Measurements from ENCODE around the gene TINAGL1. TPM values are rescaled to one million over a fixed set of nuclear protein-coding genes. Genes with fewer than 3 reads are reported as not detected.

TINAGL1 gene
- total and polyA plus RNA-seq, 10 of the 15 experiments (the other 5 are each of a cell fraction or from before 2014, with no cell fraction given), result 0.20 to 0.49 (median 0.23) TPM; not detected in 7

GRCh38 chr1:31617916-31618746, 41.8 kb downstream of the TINAGL1 start (continued):
- TF ChIP-seq E4F1 (IDR thresholded peaks at IDR 0.05; ENCODE audit: borderline replicate concordance, partially characterized antibody), result no peak
- 0 out of 2 replicates have a peak, but pooled peaks have one; percentile 38 for TF ChIP-seq SMARCA5 (IDR thresholded peaks at IDR 0.05)

GRCh38 chr1:31618916-31619846, 42.9 kb downstream of the TINAGL1 start:
- CTCF ChIA-PET, result interaction anchor here (0.7 to 4.9 kb wide), 25 partner anchors 8 to 246 kb away, joined by 3 to 61 read pairs (median 7); partner anchors contain the start of genes FABP3 and PEF1
- H3K4me2 ChIP-seq (ENCODE audit: control insufficient read depth, insufficient read depth), result no peak overlapping the region

More at GRCh38 chr1:31618916-31619846, 42.9 kb downstream of the TINAGL1 start:
- Histone ChIP-seq H3K36me3 (ENCODE audit: control insufficient read depth in 2 of 2, insufficient read depth in 2 of 2, low read length in 1 of 2) (no peaks in the 10 kb centered on the region), H2AFZ (ENCODE audit: control insufficient read depth, low read depth, low read length) (no peak overlapping the region), H4K20me1 (ENCODE audit: control insufficient read depth, insufficient read depth) (no peaks in the 10 kb centered on the region), H3K27me3 (replicated peaks in 1 of 2; ENCODE audit: control insufficient read depth in 2 of 2, insufficient read depth in 2 of 2, low read length in 1 of 2) (no peaks in the 10 kb centered on the region; a peak in 2 of 4 replicates), H3K9ac (ENCODE audit: control insufficient read depth, insufficient read depth, low read length) (no peak overlapping the region), H3K4me1 (ENCODE audit: control insufficient read depth, insufficient read depth, low read length) (no peaks in the 10 kb centered on the region; the same call in none of the 2 replicates), H3K79me2 (ENCODE audit: control insufficient read depth, insufficient read depth, low read length) (no peaks in the 10 kb centered on the region), H3K4me3 (no peak overlapping the region), H3K9me3 (replicated peaks; ENCODE audit: control insufficient read depth, insufficient read depth, low read length) (no peaks in the 10 kb centered on the region), H3K27ac (ENCODE audit: control insufficient read depth, insufficient read depth) (no peak overlapping the region)
- intact Hi-C loops (cut with micrococcal nuclease; ENCODE audit: unreplicated experiment), result loop anchor here (1.0 to 2.0 kb wide), 2 partner anchors 24 to 55 kb away; no protein-coding TSS in a partner anchor
- BruUV-seq (replicated peaks), result no TSS peak
- DNase-seq (ENCODE audit: low read depth, low spot score), result no peak
- ChIA-PET RAD21 (ENCODE audit: unreplicated experiment) (interaction anchor here (0.6 to 3.2 kb wide), 14 partner anchors 21 to 436 kb away, joined by 3 to 10 read pairs (median 4); partner anchors contain the start of gene PEF1), POLR2A (interaction anchor here (0.9 kb wide), 1 partner anchor 25 kb away, joined by 3 read pairs; no protein-coding TSS in a partner anchor), SMC1A (ENCODE audit: uncharacterized antibody, unreplicated experiment) (interaction anchor here (1.0 to 3.2 kb wide), 13 partner anchors 10 to 169 kb away, joined by 3 to 16 read pairs (median 5); no protein-coding TSS in a partner anchor)
- WGBS (ENCODE audit: insufficient coverage, insufficient replicate concordance, low lambda C conversion rate, missing lambda C conversion rate), result 20% methylated on average over 23 of the region's 23 CpGs
- peak; percentile 35; the same call in 2 of the 3 replicates for ATAC-seq
- no peak for FAIRE-seq
- TF ChIP-seq EZH2 (IDR thresholded peaks at IDR 0.05; ENCODE audit: borderline replicate concordance, control insufficient read depth, low read depth, low read length) (no peak), USF2 (IDR thresholded peaks at IDR 0.05; ENCODE audit: borderline replicate concordance, low read depth, low read length) (no peak), BCLAF1 (IDR thresholded peaks at IDR 0.05) (no peak), MTA3 (IDR thresholded peaks at IDR 0.05; ENCODE audit: borderline replicate concordance, low read length) (no peak), ZNF24 (IDR thresholded peaks at IDR 0.05) (no peak), NKRF (conservative IDR thresholded peaks at IDR 0.05) (no peak)
- in situ Hi-C loops (cut with MboI), result no loop called here

All from GM12878 (cell line).